Panc1 (cell line): ENCODE measurements around the gene PTX4.

Experiments
- CTCF ChIP-seq: fragments of 450-650 bp; IDR thresholded peaks from 2 replicates; pipeline ENCODE4 v1.5.1; 2017; ENCODE audit warnings: mild to moderate bottlenecking
- POLR2AphosphoS5 ChIP-seq: IDR thresholded peaks from 2 replicates; pipeline ENCODE4 v1.6.1; 2012; ENCODE audit warnings: mild to moderate bottlenecking, low read depth, low read length, moderate library complexity
- TCF7L2 ChIP-seq: IDR thresholded peaks from 2 replicates; pipeline ENCODE4 v1.6.1; 2011; ENCODE audit warnings: mild to moderate bottlenecking, low read depth, low read length, inconsistent platforms

DNA sequence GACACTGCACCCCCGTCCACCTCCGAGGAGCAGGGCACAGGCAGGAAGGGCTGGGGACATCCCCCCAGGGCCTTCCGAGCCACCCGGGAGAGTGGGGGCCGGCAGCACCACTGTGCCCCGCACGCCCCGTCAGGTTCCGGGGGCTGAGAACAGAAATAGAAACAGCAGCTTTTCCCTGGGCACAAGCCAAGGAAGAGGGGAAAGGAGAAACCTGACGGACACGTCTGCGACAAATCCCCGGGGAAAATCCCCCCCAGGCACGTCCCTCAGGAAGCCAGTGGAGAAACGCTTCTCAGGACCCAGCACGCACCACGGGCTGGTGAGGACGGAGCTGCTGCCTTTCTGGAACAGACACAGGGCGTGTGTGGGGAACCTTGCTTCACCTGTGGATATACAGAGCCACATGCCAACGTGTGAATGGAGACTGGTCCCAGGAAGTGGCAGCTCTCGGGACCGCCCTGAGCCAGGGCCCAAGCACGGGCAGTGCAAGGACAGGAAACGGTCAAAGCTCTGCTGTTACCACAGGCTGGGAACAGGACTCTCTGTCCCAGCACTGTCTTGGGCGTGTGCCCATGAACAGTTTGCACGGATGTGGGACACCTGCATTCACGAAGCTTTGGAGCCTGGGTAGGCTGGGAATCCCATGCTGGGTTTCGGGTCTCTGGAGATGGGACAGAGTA is 43.5 kb upstream of the PTX4 start:
- no peak for TF ChIP-seq CTCF
- no peak for TF ChIP-seq POLR2AphosphoS5
- TF ChIP-seq TCF7L2 = no peak
